H1 (cell line): ENCODE results near the gene LRRC37B. TPM values are rescaled to one million over a fixed set of nuclear protein-coding genes. Genes with fewer than 3 reads are reported as not detected.
"Not testable (repeated sequence)": the region's sequence is repeated elsewhere in the genome, so short reads cannot be mapped to it uniquely, and the experiment has no call there.

Source experiments
- CTCF ChIA-PET: fragments of 300-600 bp; sonication (Branson Sonifier 250); formaldehyde crosslinking; loops from one replicate; lab custom pipeline; 2021; ENCODE audit not compliant: partially characterized antibody; lab: Charles Lee
- POLR2A ChIA-PET: fragments of 300-600 bp; sonication (Branson Sonifier 250); formaldehyde crosslinking; loops from one replicate; lab custom pipeline; 2021; ENCODE audit warnings: inconsistent platforms; ENCODE audit not compliant: partially characterized antibody; lab: Charles Lee
- DNase-seq, 2 experiments: peaks; one replicate each; pipeline versions ENCODE4 v3.0.0 to v3.0.0-alpha.2; 2010 to 2022; ENCODE audit warnings: low spot score in 2 of 2, low read depth in 1 of 2, mixed read lengths in 1 of 2
- FAIRE-seq: peaks from 2 replicates; lab custom pipeline; 2011; peaks lifted over from hg19 to GRCh38; lab: Jason Lieb, UNC
- H2AFZ ChIP-seq: 2 replicates; pipeline ENCODE4 v1.8.1; 2012; ENCODE audit warnings: low read length, inconsistent platforms
- H2AK5ac ChIP-seq: 2 replicates; pipeline ENCODE4 v1.6.1; 2013; ENCODE audit warnings: low read depth, low read length
- H2BK120ac ChIP-seq: replicated peaks from 2 replicates; pipeline ENCODE3; 2013; ENCODE audit warnings: low read depth, low read length, inconsistent platforms
- H2BK12ac ChIP-seq: 2 replicates; pipeline ENCODE4 v1.6.1; 2013; ENCODE audit warnings: low read depth, low read length
- H2BK15ac ChIP-seq: 2 replicates; pipeline ENCODE4 v1.6.1; 2013; ENCODE audit warnings: low read length
- H2BK20ac ChIP-seq: 2 replicates; pipeline ENCODE4 v1.6.1; 2013; ENCODE audit warnings: low read length
- H2BK5ac ChIP-seq: 2 replicates; pipeline ENCODE4 v1.6.1; 2013; ENCODE audit warnings: low read depth, low read length
- H3K14ac ChIP-seq: 2 replicates; pipeline ENCODE4 v1.6.1; 2013; ENCODE audit warnings: inconsistent platforms; ENCODE audit not compliant: insufficient read length
- H3K18ac ChIP-seq: 2 replicates; pipeline ENCODE4 v1.6.1; 2013; ENCODE audit warnings: low read length; ENCODE audit errors: extremely low read depth
- H3K23ac ChIP-seq: 2 replicates; pipeline ENCODE4 v1.6.1; 2013; ENCODE audit warnings: inconsistent platforms; ENCODE audit not compliant: insufficient read length
- H3K23me2 ChIP-seq: 2 replicates; pipeline ENCODE4 v1.6.1; 2013; ENCODE audit warnings: low read depth, low read length
- H3K27ac ChIP-seq: 2 replicates; pipeline ENCODE4 v1.6.1; 2011; ENCODE audit warnings: low read depth, low read length, inconsistent platforms
- H3K27me3 ChIP-seq, 4 experiments: replicated peaks in 1 of 4; 1 replicate in 1 of 4; 2 replicates in 3 of 4; pipeline versions ENCODE4 v1.6.1 to v1.8.1; 2011 to 2013; ENCODE audit warnings: low read length in 3 of 4, mild to moderate bottlenecking in 3 of 4, inconsistent platforms in 2 of 4, mixed read lengths in 2 of 4, moderate library complexity in 1 of 4; ENCODE audit not compliant: control insufficient read depth in 3 of 4, insufficient read depth in 3 of 4; ENCODE audit errors: extremely low read depth in 1 of 4
- H3K36me3 ChIP-seq, 4 experiments: 2 replicates each; pipeline versions ENCODE4 v1.6.1 to v1.8.1; 2011 to 2013; ENCODE audit warnings: mild to moderate bottlenecking in 4 of 4, low read length in 3 of 4, moderate library complexity in 2 of 4, control low read depth in 1 of 4, inconsistent platforms in 1 of 4; ENCODE audit not compliant: insufficient read depth in 4 of 4, control insufficient read depth in 2 of 4
- H3K4ac ChIP-seq: replicated peaks from 2 replicates; pipeline ENCODE3; 2013; ENCODE audit warnings: low read length, low read depth, mixed read lengths, inconsistent platforms; ENCODE audit not compliant: insufficient read length
- H3K4me1 ChIP-seq, 4 experiments: replicated peaks in 1 of 4; 1 replicate in 1 of 4; 2 replicates in 3 of 4; pipeline versions ENCODE4 v1.6.1 to v1.8.1; 2011 to 2013; ENCODE audit warnings: low read length in 3 of 4, inconsistent platforms in 2 of 4, mixed read lengths in 1 of 4; ENCODE audit not compliant: insufficient read depth in 4 of 4, control insufficient read depth in 3 of 4
- H3K4me2 ChIP-seq, 2 experiments: 2 replicates each; pipeline versions ENCODE4 v1.6.1 to v1.8.1; 2011 to 2013; ENCODE audit warnings: low read depth in 2 of 2, low read length in 2 of 2, control low read depth in 1 of 2, inconsistent platforms in 1 of 2, mild to moderate bottlenecking in 1 of 2; ENCODE audit not compliant: insufficient read depth in 1 of 2
- H3K4me3 ChIP-seq, 4 experiments: fragments of 200-600, 300-600 bp in 1 of 4; sonication (generic), shearing (Covaris generic), sonication (Bioruptor Twin) in 1 of 4; 2 replicates each; pipeline versions ENCODE4 v1.5.1 to v1.8.1; 2011 to 2016; ENCODE audit warnings: low read length in 4 of 4, low read depth in 3 of 4, control low read depth in 2 of 4, inconsistent platforms in 2 of 4, mild to moderate bottlenecking in 2 of 4, mixed read lengths in 1 of 4, moderate library complexity in 1 of 4; ENCODE audit not compliant: insufficient read depth in 2 of 4; ENCODE audit errors: extremely low read depth in 1 of 4
- H3K56ac ChIP-seq: replicated peaks from 2 replicates; pipeline ENCODE3; 2013; ENCODE audit warnings: low read depth, mild to moderate bottlenecking, mixed read lengths, low read length, inconsistent platforms; ENCODE audit not compliant: insufficient read length
- H3K79me1 ChIP-seq: 2 replicates; pipeline ENCODE4 v1.6.1; 2013; ENCODE audit warnings: low read depth, low read length, control low read depth
- H3K79me2 ChIP-seq, 2 experiments: 2 replicates each; pipeline versions ENCODE4 v1.6.1 to v1.8.1; 2012 to 2013; ENCODE audit warnings: low read length in 2 of 2, mild to moderate bottlenecking in 2 of 2, inconsistent platforms in 1 of 2; ENCODE audit not compliant: insufficient read depth in 2 of 2, control insufficient read depth in 1 of 2
- H3K9ac ChIP-seq, 4 experiments: replicated peaks in 1 of 4; 1 replicate in 1 of 4; 2 replicates in 3 of 4; pipeline versions ENCODE4 v1.6.1 to v1.8.1; 2011 to 2013; ENCODE audit warnings: low read depth in 3 of 4, low read length in 3 of 4, control low read depth in 2 of 4, mild to moderate bottlenecking in 2 of 4, moderate library complexity in 2 of 4, inconsistent platforms in 1 of 4; ENCODE audit errors: extremely low read depth in 1 of 4
- H3K9me3 ChIP-seq, 2 experiments: 2 replicates each; pipeline versions ENCODE4 v1.6.1 to v1.8.1; 2012 to 2013; ENCODE audit warnings: mild to moderate bottlenecking in 2 of 2, moderate library complexity in 2 of 2, control low read depth in 1 of 2, inconsistent platforms in 1 of 2, low read depth in 1 of 2, low read length in 1 of 2, mixed read lengths in 1 of 2; ENCODE audit not compliant: insufficient read depth in 2 of 2
- H4K20me1 ChIP-seq, 2 experiments: replicated peaks in 1 of 2; 2 replicates each; pipeline versions ENCODE3 to v1.8.1; 2011 to 2013; ENCODE audit warnings: inconsistent platforms in 2 of 2, low read length in 2 of 2, mild to moderate bottlenecking in 1 of 2; ENCODE audit not compliant: insufficient read depth in 2 of 2, control insufficient read depth in 1 of 2
- H4K5ac ChIP-seq: 2 replicates; pipeline ENCODE4 v1.6.1; 2013; ENCODE audit warnings: low read length, low read depth, mixed read lengths, inconsistent platforms; ENCODE audit not compliant: insufficient read length
- H4K8ac ChIP-seq: 2 replicates; pipeline ENCODE4 v1.8.0; 2013; ENCODE audit warnings: mild to moderate bottlenecking, moderate library complexity, low read length, inconsistent platforms; ENCODE audit not compliant: insufficient read depth; ENCODE audit errors: extremely low read depth
- H4K91ac ChIP-seq: replicated peaks from 2 replicates; pipeline ENCODE3; 2013; ENCODE audit warnings: low read length, mixed read lengths, inconsistent platforms; ENCODE audit not compliant: insufficient read length
- WGBS, 2 experiments: shearing (Covaris generic) in 1 of 2; methylation state at CpG; one replicate each; pipeline versions ENCODE4 v1.1.6 to v1.1.7; 2013 to 2015; ENCODE audit warnings: low lambda C conversion rate in 2 of 2, mixed read lengths in 2 of 2, inconsistent platforms in 1 of 2, low coverage in 1 of 2, missing lambda C conversion rate in 1 of 2; ENCODE audit not compliant: insufficient replicate concordance in 2 of 2, insufficient coverage in 1 of 2, insufficient read length in 1 of 2; ENCODE audit errors: extremely low coverage in 1 of 2, missing lambda C conversion rate in 1 of 2; 5-methylcytosine and 5-hydroxymethylcytosine counted together
- polyA plus RNA-seq, 7 experiments: library from polyadenylated mRNA; depleted of rRNA in 3 of 7; stranded (reverse) in 5 of 7; unstranded in 2 of 7; fragments of >200 nt in 5 of 7; fragments of 200-250 nt in 2 of 7; gene quantifications; 1 replicate in 5 of 7; 2 replicates in 1 of 7; 4 replicates in 1 of 7; pipeline versions ENCODE4 v1.2.1 to v1.2.3, GENCODE V29; 2011 to 2013; ENCODE audit warnings: missing spikeins in 2 of 7, mixed read lengths in 2 of 7
- total RNA-seq: library from RNA; stranded (reverse); fragmentation: NEBNext Ultra II Directional; extraction: Animal tissue kit (Norgen Biotek cat#: 25700); gene quantifications from 2 replicates; pipeline ENCODE4 v1.2.1, GENCODE V29; 2021

The LRRC37B gene
- total and polyA plus RNA-seq, 2 of the 8 experiments (the other 6 are each of a cell fraction or from before 2014, with no cell fraction given) = 16.0 to 19.0 TPM

DNA sequence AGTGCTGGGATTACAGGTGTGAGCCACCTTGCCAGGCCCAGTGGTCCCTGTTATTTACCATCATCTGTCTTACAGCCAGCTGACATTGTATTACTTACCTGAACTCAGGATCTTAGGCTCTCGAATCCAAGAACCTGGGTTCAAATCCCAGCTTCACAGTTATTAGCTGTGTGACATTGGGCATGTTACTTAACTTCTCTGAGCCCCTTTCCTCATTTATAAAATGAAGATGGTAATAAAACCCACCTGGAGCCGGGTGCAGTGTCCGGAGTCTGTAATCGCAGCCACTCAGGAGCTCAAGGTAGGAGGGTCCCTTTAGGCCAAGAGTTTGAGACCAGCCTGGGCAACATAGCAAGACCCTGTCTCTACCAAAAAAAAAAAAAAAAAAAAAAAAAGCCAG is 79.7 kb downstream of the LRRC37B start:
- H3K27ac ChIP-seq, POLR2A ChIA-PET: not testable (repeated sequence)
- DNase-seq = peak in 1 of 2 experiments; percentile 20

GRCh38 chr17:32092062-32092461 is 84.9 kb downstream of the LRRC37B start:
- H4K5ac ChIP-seq, H3K79me1 ChIP-seq, H3K23me2 ChIP-seq, H3K9ac ChIP-seq, H3K4me1 ChIP-seq, H4K91ac ChIP-seq, CTCF ChIA-PET, H4K8ac ChIP-seq, H3K4me3 ChIP-seq, H3K14ac ChIP-seq, H3K56ac ChIP-seq, H3K18ac ChIP-seq, POLR2A ChIA-PET, FAIRE-seq, H3K27me3 ChIP-seq, H3K23ac ChIP-seq, H2AFZ ChIP-seq, H3K79me2 ChIP-seq, H3K4me2 ChIP-seq, H3K9me3 ChIP-seq, H4K20me1 ChIP-seq, H2BK120ac ChIP-seq, H3K36me3 ChIP-seq, H2BK20ac ChIP-seq, H3K27ac ChIP-seq, H3K4ac ChIP-seq: not testable (repeated sequence)
- Histone ChIP-seq H2BK15ac (peak overlapping the region; percentile 97; the same call in 1 of the 2 replicates), H2AK5ac (peak overlapping the region; percentile 54; the same call in 1 of the 2 replicates), H2BK5ac (0 out of 2 replicates have a peak overlapping the region, but pooled peaks have one; percentile 83), H2BK12ac (peak overlapping the region; percentile 90; the same call in 1 of the 2 replicates)
- peak in 1 of 2 experiments; percentile 14 for DNase-seq
- 78% methylated on average over 1 of the region's 1 CpG; no CpG with 5 or more reads in 1 of the 2 experiments for WGBS, 2 experiments

More for the DNA sequence above, 79.7 kb downstream of the LRRC37B start:
- 95% methylated on average over 3 of the region's 4 CpGs; no CpG with 5 or more reads in 1 of the 2 experiments for WGBS, 2 experiments
- not testable (repeated sequence) for H3K23me2 ChIP-seq, H3K56ac ChIP-seq, FAIRE-seq, H3K4me3 ChIP-seq, H3K9ac ChIP-seq, H4K20me1 ChIP-seq, H2BK15ac ChIP-seq, H3K79me2 ChIP-seq, H4K91ac ChIP-seq, H4K5ac ChIP-seq, H3K18ac ChIP-seq, H3K79me1 ChIP-seq, H2BK20ac ChIP-seq, H2BK120ac ChIP-seq, H2AFZ ChIP-seq, H3K4me2 ChIP-seq, H3K36me3 ChIP-seq, H2BK5ac ChIP-seq, H3K4ac ChIP-seq, H3K23ac ChIP-seq, H3K9me3 ChIP-seq, H3K4me1 ChIP-seq, H2BK12ac ChIP-seq, H4K8ac ChIP-seq, H3K14ac ChIP-seq, H3K27me3 ChIP-seq, H2AK5ac ChIP-seq
- CTCF ChIA-PET = interaction anchor here (0.9 kb wide), 1 partner anchor 24 kb away, joined by 3 read pairs; no protein-coding TSS in a partner anchor
